HG02870 (cell line): ENCODE measurements around the gene RUSC1.

Experiments
- ATAC-seq: cut with Tn5 transposase; IDR thresholded peaks from one replicate; pipeline ENCODE4 v1.9.1; 2021; ENCODE audit warnings: mild to moderate bottlenecking, moderate library complexity; ENCODE audit not compliant: unreplicated experiment

The RUSC1 gene

GRCh38 chr1:155295183-155295941, 25.3 kb upstream of the RUSC1 start:
- ATAC-seq = no peak

GRCh38 chr1:155295942-155296267, 24.8 kb upstream of the RUSC1 start:
- ATAC-seq = no peak

GRCh38 chr1:155296661-155297060, 24.0 kb upstream of the RUSC1 start:
- ATAC-seq = no peak

GRCh38 chr1:155297384-155297783, 23.3 kb upstream of the RUSC1 start:
- no peak for ATAC-seq

- no peak for ATAC-seq
Measured at GRCh38 chr1:155300024-155300423, 20.7 kb upstream of the RUSC1 start.

- no peak for ATAC-seq
Measured at GRCh38 chr1:155300553-155301329, 20.0 kb upstream of the RUSC1 start.

GRCh38 chr1:155301342-155301841, 19.3 kb upstream of the RUSC1 start, which contains the start of gene PKLR:
Gene PKLR, minus strand, starts transcription at chr1:155301438. Its CDS starts 43 bp downstream, at chr1:155301395.
- ATAC-seq = no peak

- ATAC-seq = no peak
Measured at GRCh38 chr1:155304558-155305063, 16.1 kb upstream of the RUSC1 start.

GRCh38 chr1:155305881-155306391, 14.8 kb upstream of the RUSC1 start:
- no peak for ATAC-seq

GRCh38 chr1:155307247-155307740, 13.4 kb upstream of the RUSC1 start:
- ATAC-seq = no peak

GRCh38 chr1:155308493-155309422, 11.9 kb upstream of the RUSC1 start, which contains the start of gene FDPS:
Gene FDPS, plus strand, starts transcription at chr1:155308866. Its CDS starts 924 bp downstream, at chr1:155309790.
- peak; percentile 97 for ATAC-seq

- ATAC-seq = no peak
Measured at GRCh38 chr1:155309423-155310021, 11.2 kb upstream of the RUSC1 start.

GRCh38 chr1:155313261-155313660, 7.4 kb upstream of the RUSC1 start:
- no peak for ATAC-seq

GRCh38 chr1:155316922-155317321, 3.8 kb upstream of the RUSC1 start:
- no peak for ATAC-seq

- no peak for ATAC-seq
Measured at GRCh38 chr1:155318082-155318481, 2.6 kb upstream of the RUSC1 start.

GRCh38 chr1:155319536-155319935, 1.2 kb upstream of the RUSC1 start:
- no peak for ATAC-seq

GRCh38 chr1:155320252-155320651, 442 bp upstream of the RUSC1 start:
- no peak for ATAC-seq

- ATAC-seq = no peak
Measured at GRCh38 chr1:155321639-155322503, 1.2 kb downstream of the RUSC1 start.

- no peak for ATAC-seq
Measured at GRCh38 chr1:155322571-155322952, 1.9 kb downstream of the RUSC1 start.
